ENCODE measurements around the gene CHURC1. TPM values are rescaled to one million over a fixed set of nuclear protein-coding genes. Genes with fewer than 3 reads are reported as not detected.

CHURC1 gene
- 61.9 and 65.2 TPM in 2 replicates for total RNA-seq (2021)
- percentile 94 among the genes with signal in this experiment for Bru-seq, nascent RNA
- BruChase-seq, experiment 1, labeled RNA remaining after a 2-hour chase: percentile 97 among the genes with signal in this experiment
- BruChase-seq, experiment 2, labeled RNA remaining after a 6-hour chase: percentile 98 among the genes with signal in this experiment
- long read RNA-seq, transcript CHURC1-208 (4 exons, 3,615 nt): minor isoform, 16 of 122 reads
- long read RNA-seq, transcript CHURC1-203 (4 exons, 2,629 nt): major isoform, 72 of 122 reads
- long read RNA-seq, transcript CHURC1-202 (3 exons, 439 nt): minor isoform, 14 of 122 reads
- long read RNA-seq, partial matches to known transcripts: 0 of 122 reads
- long read RNA-seq, other reads (novel, unspliced or antisense): 8 of 122 reads

GRCh38 chr14:64914237-64915028 lies at the start of gene CHURC1:
CHURC1 (plus strand) TSS chr14:64914455; CDS start chr14:64914496, 41 bp downstream.
- Histone ChIP-seq H3K27me3 (replicated peaks; ENCODE audit: insufficient read depth, low read depth, low read length, poor library complexity) (no peaks in the 10 kb centered on the region), H3K27ac (ENCODE audit: low read depth, low read length, poor library complexity, severe bottlenecking) (peak within 1 kb of the TSS; percentile 91), H3K36me3 (ENCODE audit: insufficient read depth, low read length, poor library complexity, severe bottlenecking) (no peaks in the 10 kb centered on the region), H3K9me3 (ENCODE audit: low read depth, low read length, poor library complexity, severe bottlenecking) (no peaks in the 10 kb centered on the region), H3K4me3 (ENCODE audit: low read depth, low read length, poor library complexity, severe bottlenecking) (peak within 1 kb of the TSS; percentile 92), H3K4me1 (ENCODE audit: insufficient read depth, low read length, poor library complexity, severe bottlenecking) (peaks cover 16% of the 10 kb centered on the region)
- CTCF ChIA-PET: no interaction called here
- BruUV-seq (replicated peaks): no TSS peak
- POLR2A ChIA-PET (ENCODE audit: low non-redundant PET): interaction anchor here (0.6 kb wide), 2 partner anchors 10 to 293 kb away, joined by 3 to 5 read pairs; no protein-coding TSS in a partner anchor
- intact Hi-C loops (cut with micrococcal nuclease; ENCODE audit: unreplicated experiment): loop anchor here (5.0 kb wide), 1 partner anchor 73 kb away; the partner anchor contains the start of gene FNTB
- TF ChIP-seq EZH2 (IDR thresholded peaks at IDR 0.05; ENCODE audit: borderline replicate concordance, low read depth, low read length, poor library complexity, severe bottlenecking): no peak
- TF ChIP-seq CTCF (conservative IDR thresholded peaks at IDR 0.05; ENCODE audit: low read depth, low read length): no peak
- DNase-seq (ENCODE audit: low spot score): peak; percentile 100

- no peak for DNase-seq (ENCODE audit: low spot score)
- H3K27ac ChIP-seq (ENCODE audit: low read depth, low read length, poor library complexity, severe bottlenecking): no peak overlapping the region
- CTCF ChIA-PET: no interaction called here
- TF ChIP-seq CTCF (conservative IDR thresholded peaks at IDR 0.05; ENCODE audit: low read depth, low read length): no peak
- no peaks in the 10 kb centered on the region for H3K9me3 ChIP-seq (ENCODE audit: low read depth, low read length, poor library complexity, severe bottlenecking)
- H3K4me1 ChIP-seq (ENCODE audit: insufficient read depth, low read length, poor library complexity, severe bottlenecking): no peaks in the 10 kb centered on the region
- BruUV-seq (replicated peaks): no TSS peak
- POLR2A ChIA-PET (ENCODE audit: low non-redundant PET): interaction anchor here (0.6 kb wide), 1 partner anchor 1939 kb away, joined by 3 read pairs; no protein-coding TSS in a partner anchor
- peaks cover 7% of the 10 kb centered on the region for H3K27me3 ChIP-seq (replicated peaks; ENCODE audit: insufficient read depth, low read depth, low read length, poor library complexity)
- no peak overlapping the region for H3K4me3 ChIP-seq (ENCODE audit: low read depth, low read length, poor library complexity, severe bottlenecking)
- H3K36me3 ChIP-seq (ENCODE audit: insufficient read depth, low read length, poor library complexity, severe bottlenecking): no peaks in the 10 kb centered on the region
- intact Hi-C loops (cut with micrococcal nuclease; ENCODE audit: unreplicated experiment): no loop called here
Observed at GRCh38 chr14:64865109-64865508, 49.1 kb upstream of the CHURC1 start.

- intact Hi-C loops (cut with micrococcal nuclease; ENCODE audit: unreplicated experiment): no loop called here
- ChIA-PET POLR2A (ENCODE audit: low non-redundant PET) (interaction anchor here (0.6 kb wide), 1 partner anchor 1939 kb away, joined by 3 read pairs; no protein-coding TSS in a partner anchor), CTCF (interaction anchor here (0.6 kb wide), 1 partner anchor 522 kb away, joined by 3 read pairs; no protein-coding TSS in a partner anchor)
- DNase-seq (ENCODE audit: low spot score): no peak
- Histone ChIP-seq H3K4me1 (ENCODE audit: insufficient read depth, low read length, poor library complexity, severe bottlenecking) (no peaks in the 10 kb centered on the region), H3K36me3 (ENCODE audit: insufficient read depth, low read length, poor library complexity, severe bottlenecking) (no peaks in the 10 kb centered on the region), H3K27me3 (replicated peaks; ENCODE audit: insufficient read depth, low read depth, low read length, poor library complexity) (peaks cover 13% of the 10 kb centered on the region), H3K9me3 (ENCODE audit: low read depth, low read length, poor library complexity, severe bottlenecking) (no peaks in the 10 kb centered on the region), H3K27ac (ENCODE audit: low read depth, low read length, poor library complexity, severe bottlenecking) (no peak overlapping the region), H3K4me3 (ENCODE audit: low read depth, low read length, poor library complexity, severe bottlenecking) (no peak overlapping the region)
- BruUV-seq (replicated peaks): no TSS peak
- TF ChIP-seq EZH2 (IDR thresholded peaks at IDR 0.05; ENCODE audit: borderline replicate concordance, low read depth, low read length, poor library complexity, severe bottlenecking) (no peak), CTCF (conservative IDR thresholded peaks at IDR 0.05; ENCODE audit: low read depth, low read length) (no peak)
Observed at GRCh38 chr14:64865992-64866391, 48.3 kb upstream of the CHURC1 start.

Measured in A673 (cell line).